GM12873 (cell line): Measurements from ENCODE around the gene NAA10.

Experiments
- TF ChIP-seq, protein P1 (sequence below): IDR thresholded peaks from 2 replicates; pipeline ENCODE4 v1.5.1; 2012; ENCODE audit warnings: low read depth, mild to moderate bottlenecking, moderate library complexity, low read length, control low read depth; ENCODE audit not compliant: insufficient read depth; ENCODE audit errors: missing control alignments

NAA10 gene

DNA sequence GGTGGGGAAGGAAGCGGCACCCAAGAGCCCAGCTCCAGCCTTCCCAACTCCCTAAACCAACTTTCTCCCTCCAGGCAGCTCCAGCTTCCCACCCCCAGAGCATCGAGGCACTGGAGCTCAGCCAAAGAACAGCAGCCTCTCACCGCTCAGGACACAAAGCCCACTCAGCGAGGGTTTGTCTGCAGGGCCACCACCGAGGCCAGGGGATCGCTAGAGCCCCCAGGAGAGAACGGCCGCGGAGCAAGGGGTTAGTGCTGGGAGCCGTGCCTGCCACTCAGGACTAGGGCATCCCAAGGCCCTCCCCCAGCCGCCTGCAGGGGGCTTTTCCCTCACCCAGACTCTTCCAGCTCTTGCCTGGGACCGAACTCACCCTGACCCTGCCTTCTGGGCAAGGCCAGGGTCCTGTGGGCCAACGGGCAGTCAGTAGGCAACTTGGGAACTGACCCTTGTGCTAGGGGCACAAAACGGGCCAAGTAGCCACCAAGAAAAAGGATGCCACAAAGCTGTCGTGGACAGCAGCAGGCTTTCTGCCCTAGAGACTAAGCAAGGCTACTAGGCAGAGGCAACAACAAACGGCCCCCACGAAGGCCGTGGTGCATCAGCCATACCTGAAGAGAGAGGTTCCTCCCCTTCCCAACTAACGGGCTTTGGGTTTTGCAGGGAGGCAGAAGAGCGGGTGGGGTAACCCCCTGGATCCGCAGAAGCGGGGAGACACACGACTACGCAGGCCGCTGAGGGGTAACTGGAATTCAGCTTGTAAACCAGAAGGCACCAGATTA, 34.5 kb upstream of the NAA10 start:
- TF ChIP-seq, protein P1, sequence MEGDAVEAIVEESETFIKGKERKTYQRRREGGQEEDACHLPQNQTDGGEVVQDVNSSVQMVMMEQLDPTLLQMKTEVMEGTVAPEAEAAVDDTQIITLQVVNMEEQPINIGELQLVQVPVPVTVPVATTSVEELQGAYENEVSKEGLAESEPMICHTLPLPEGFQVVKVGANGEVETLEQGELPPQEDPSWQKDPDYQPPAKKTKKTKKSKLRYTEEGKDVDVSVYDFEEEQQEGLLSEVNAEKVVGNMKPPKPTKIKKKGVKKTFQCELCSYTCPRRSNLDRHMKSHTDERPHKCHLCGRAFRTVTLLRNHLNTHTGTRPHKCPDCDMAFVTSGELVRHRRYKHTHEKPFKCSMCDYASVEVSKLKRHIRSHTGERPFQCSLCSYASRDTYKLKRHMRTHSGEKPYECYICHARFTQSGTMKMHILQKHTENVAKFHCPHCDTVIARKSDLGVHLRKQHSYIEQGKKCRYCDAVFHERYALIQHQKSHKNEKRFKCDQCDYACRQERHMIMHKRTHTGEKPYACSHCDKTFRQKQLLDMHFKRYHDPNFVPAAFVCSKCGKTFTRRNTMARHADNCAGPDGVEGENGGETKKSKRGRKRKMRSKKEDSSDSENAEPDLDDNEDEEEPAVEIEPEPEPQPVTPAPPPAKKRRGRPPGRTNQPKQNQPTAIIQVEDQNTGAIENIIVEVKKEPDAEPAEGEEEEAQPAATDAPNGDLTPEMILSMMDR: no peak

DNA sequence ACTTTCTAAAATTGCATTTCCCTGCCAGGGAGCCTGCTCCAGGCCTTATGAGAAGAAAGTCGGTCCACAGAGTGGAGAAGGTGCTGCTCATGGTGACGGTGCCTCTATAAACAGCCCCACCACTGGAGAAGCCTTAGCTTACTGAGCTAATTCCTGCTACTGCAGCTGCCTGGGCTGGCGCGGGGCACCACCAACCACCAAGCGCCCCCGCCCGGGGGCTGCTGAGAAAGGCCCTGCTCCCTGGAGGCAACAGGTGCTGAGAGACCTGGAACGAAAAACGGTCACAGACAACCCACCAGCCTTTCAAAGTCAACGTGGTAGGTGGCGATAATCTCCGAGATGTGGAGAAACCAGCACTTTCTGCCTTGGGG, 33.9 kb upstream of the NAA10 start:
- TF ChIP-seq, protein P1: peak; percentile 35

DNA sequence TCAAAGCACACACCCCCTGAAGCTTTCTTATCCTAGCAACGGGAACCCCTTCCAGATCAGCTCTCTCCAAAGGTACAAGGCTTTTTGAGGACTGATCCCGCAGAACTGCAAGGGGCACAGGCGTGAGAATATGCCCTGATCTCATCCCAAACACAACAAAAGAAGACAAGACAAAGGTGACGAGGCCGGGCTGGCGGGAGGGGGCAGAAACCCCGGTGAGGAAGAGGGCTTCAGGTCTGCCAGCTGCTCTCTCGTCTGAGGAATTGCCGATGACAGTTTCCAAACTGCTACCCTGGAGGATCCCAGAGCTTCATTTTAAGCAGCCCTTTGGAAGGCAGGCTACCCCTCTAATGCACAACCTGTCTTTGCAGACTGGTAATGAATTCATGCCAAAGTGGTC, 33.4 kb upstream of the NAA10 start:
- TF ChIP-seq, protein P1: no peak

DNA sequence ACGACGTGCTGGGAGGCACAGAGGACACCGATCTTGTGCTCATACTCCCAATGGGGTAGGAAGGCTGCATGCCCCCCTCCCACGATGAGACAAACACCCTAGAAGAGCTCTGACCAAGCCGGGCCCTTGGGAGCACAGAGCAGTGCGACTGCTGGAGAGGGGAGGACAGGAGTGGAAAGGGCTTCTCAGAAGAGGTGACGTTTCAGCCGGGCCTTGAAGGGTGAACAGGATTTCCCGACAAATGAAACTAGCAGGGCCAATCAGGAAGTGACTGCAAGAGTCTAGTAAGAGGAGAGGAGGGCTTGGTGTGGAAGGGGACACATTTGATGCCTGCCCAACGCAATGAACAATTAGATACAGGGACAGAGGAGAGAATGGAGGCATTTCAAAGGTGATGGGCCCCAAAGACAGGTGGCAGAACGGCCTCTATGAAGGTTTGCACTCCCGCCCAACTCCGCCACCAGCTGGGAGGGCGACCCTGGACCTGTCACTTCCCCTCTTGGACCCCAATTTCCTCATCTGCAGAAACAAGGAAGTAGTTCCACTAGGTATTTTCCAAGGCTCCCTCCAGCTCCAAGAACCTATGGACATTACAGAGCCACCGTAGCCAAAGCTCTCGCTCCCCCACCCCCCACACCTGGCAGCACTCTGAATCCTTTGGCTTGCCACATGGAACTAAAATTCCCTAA, 32.8 kb upstream of the NAA10 start:
- TF ChIP-seq, protein P1: no peak

DNA sequence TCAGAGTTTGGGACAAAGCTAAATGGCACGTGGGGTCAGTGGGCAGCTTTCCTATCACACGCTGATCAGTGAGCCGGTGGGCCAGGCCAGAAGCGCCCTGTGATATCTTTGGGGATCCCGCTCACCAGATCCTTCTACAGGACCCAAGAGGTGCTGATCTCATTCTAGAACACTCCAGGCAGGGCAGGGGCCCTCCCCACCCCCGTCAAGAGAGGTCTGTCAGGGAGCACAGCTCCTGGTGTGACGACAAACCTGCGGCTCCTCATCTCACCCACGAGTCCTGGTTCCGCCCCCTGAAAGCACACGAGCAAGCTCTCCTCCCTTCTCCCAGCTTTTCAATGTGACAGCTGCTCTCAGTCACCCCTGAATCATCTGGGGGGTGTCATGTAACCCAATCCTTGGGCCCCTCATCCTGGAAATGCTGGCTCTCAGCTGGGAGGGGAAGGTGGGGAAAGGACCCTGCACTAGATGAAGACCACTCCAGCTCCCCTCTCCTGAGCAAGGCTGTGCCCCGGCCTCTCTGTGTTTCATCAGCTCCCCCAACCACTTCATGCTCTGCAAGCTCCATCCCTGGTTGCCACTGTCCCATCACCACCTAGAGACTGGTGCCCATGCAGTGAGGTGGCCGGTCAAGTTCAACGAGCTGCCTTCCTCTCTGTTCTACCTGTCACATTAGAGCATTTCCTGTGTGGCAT, 32.2 kb upstream of the NAA10 start:
- TF ChIP-seq, protein P1: no peak

DNA sequence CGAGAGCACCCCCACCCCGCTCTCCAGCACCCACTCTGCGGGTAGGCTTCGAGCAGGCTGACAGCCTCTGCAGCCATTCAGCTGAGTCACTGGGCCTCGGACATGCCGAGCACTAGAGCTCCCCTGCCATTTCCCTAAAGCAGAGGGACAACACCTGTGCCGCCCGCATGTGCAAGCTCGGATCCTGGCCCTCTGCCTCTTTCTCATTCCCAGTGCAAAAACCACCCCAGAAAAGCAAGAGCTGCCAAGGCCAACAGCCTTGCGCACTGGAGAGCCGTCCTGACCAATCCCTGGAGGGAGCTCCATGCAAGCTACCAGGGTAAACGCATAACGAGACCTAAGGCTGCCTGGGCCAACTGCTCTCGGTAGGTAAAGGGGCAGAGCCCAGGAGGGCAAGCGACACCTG, 31.4 kb upstream of the NAA10 start:
- TF ChIP-seq, protein P1: no peak

DNA sequence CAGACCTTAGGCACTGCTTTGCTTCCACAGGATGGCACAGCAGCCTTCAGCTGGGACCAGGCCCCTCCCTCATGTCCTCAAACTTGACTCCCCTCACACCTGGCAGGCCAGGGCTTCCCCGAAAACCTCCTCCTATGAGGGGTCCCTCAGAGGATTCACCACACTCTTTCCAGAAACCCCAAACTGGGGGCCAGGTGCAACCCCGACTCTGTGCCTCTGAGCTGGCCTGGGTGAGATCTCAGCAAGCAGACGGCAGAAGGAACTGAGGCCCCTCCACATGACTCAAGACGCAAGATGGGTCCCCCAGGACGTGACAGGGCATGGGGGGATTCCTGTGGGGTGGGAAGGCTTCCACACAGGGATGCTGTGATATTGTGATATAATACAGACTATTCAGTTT, 30.6 kb upstream of the NAA10 start:
- TF ChIP-seq, protein P1: no peak
